ENCODE data around the gene TLNRD1.

TLNRD1 gene

GRCh38 chr15:80977627-80978036 lies 23.1 kb upstream of the TLNRD1 start:
- no peak for DNase-seq (ENCODE audit: low read depth in 2 of 2)

- no peak for DNase-seq (ENCODE audit: low read depth in 2 of 2)
These were observed 21.9 kb upstream of the TLNRD1 start for GRCh38 chr15:80978685-80979329.

GRCh38 chr15:80979538-80980200 lies 21.1 kb upstream of the TLNRD1 start:
- DNase-seq (ENCODE audit: low read depth in 2 of 2), result no peak

GRCh38 chr15:80982205-80982604 lies 18.5 kb upstream of the TLNRD1 start:
- no peak for DNase-seq (ENCODE audit: low read depth in 2 of 2)

- DNase-seq (ENCODE audit: low read depth in 2 of 2), result no peak
These were observed 17.9 kb upstream of the TLNRD1 start for GRCh38 chr15:80982839-80983238.

GRCh38 chr15:80984856-80985255 lies 15.9 kb upstream of the TLNRD1 start:
- DNase-seq (ENCODE audit: low read depth in 2 of 2), result no peak

GRCh38 chr15:80985981-80986380 lies 14.7 kb upstream of the TLNRD1 start:
- no peak for DNase-seq (ENCODE audit: low read depth in 2 of 2)

GRCh38 chr15:80986487-80986886 lies 14.2 kb upstream of the TLNRD1 start:
- DNase-seq (ENCODE audit: low read depth in 2 of 2), result no peak

GRCh38 chr15:80988148-80988796 lies 12.5 kb upstream of the TLNRD1 start:
- DNase-seq (ENCODE audit: low read depth in 2 of 2), result no peak

GRCh38 chr15:80989081-80989517 lies 11.6 kb upstream of the TLNRD1 start:
- DNase-seq (ENCODE audit: low read depth in 2 of 2), result no peak

GRCh38 chr15:80989518-80990478 lies 10.9 kb upstream of the TLNRD1 start, which contains the start of gene MESD:
Gene MESD, minus strand, starts transcription at chr15:80989819. Its CDS starts 28 bp downstream, at chr15:80989791.
- peak; percentile 98 to 99 for DNase-seq (ENCODE audit: low read depth in 2 of 2)

GRCh38 chr15:80990955-80991354 lies 9.8 kb upstream of the TLNRD1 start:
- DNase-seq (ENCODE audit: low read depth in 2 of 2), result no peak

- no peak for DNase-seq (ENCODE audit: low read depth in 2 of 2)
These were observed 9.3 kb upstream of the TLNRD1 start for GRCh38 chr15:80991421-80991820.

- no peak for DNase-seq (ENCODE audit: low read depth in 2 of 2)
These were observed 8.7 kb upstream of the TLNRD1 start for GRCh38 chr15:80992006-80992405.

GRCh38 chr15:80992441-80992840 lies 8.3 kb upstream of the TLNRD1 start:
- DNase-seq (ENCODE audit: low read depth in 2 of 2), result no peak

GRCh38 chr15:80996247-80996646 lies 4.5 kb upstream of the TLNRD1 start:
- DNase-seq (ENCODE audit: low read depth in 2 of 2), result no peak

- DNase-seq (ENCODE audit: low read depth in 2 of 2), result no peak
These were observed 3.0 kb upstream of the TLNRD1 start for GRCh38 chr15:80997692-80998091.

- no peak for DNase-seq (ENCODE audit: low read depth in 2 of 2)
These were observed 2.5 kb upstream of the TLNRD1 start for GRCh38 chr15:80998251-80998650.

GRCh38 chr15:80999623-81000036 lies 1.1 kb upstream of the TLNRD1 start:
- peak; percentile 50 to 52 for DNase-seq (ENCODE audit: low read depth in 2 of 2)

- DNase-seq (ENCODE audit: low read depth in 2 of 2), result no peak
These were observed 539 bp upstream of the TLNRD1 start for GRCh38 chr15:81000144-81000623.

- peak in 1 of 2 donors; percentile 43 for DNase-seq (ENCODE audit: low read depth in 2 of 2)
These were observed 657 bp downstream of the TLNRD1 start for GRCh38 chr15:81001152-81002008.
